Measurements from ENCODE around the gene COL11A2.

The COL11A2 gene

GRCh38 chr6:33171880-33172687 is 20.2 kb downstream of the COL11A2 start:
- no peak for DNase-seq (ENCODE audit: low read depth, low spot score)

DNA sequence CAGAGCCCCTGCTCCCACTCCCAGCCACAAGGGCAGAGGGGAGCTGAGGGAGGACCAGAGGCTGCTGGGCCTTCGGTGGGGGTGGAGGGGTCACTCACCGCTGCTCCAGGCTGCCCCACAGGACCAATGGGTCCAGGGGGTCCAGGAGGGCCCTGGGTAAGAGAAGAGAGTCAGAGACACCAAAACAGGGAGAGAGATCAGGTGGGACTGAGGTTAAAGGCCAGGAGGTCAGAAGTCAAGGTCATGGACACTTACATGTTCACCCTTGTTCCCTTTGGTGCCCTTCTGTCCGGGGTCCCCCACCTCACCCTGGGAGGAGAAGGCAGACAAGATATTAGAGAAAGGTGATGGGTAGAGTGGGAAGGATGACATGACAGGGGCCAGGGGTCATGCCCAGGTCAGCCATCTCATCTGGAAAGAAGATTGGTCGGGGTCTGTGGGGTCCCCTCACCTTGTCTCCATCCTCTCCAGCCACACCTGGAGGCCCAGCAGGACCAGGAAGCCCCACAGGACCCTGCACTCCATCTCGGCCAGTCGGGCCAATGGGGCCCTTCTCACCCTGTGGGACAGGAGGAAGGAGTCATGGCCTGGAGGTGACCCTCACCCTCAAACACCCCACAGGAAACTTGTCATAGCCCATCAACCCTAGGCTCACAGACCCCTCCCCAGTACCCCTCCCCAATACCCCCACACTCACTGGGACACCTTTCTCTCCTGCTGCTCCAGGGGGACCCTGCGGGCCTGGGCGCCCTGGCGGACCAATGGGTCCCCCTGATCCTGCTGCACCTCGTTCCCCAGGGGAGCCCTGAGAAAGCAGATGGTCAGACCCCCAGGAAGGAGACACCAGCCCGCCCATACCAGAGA is 21.0 kb downstream of the COL11A2 start:
- no peak for DNase-seq (ENCODE audit: low read depth, low spot score)

- DNase-seq (ENCODE audit: low read depth, low spot score), result no peak
These were observed 21.9 kb downstream of the COL11A2 start for GRCh38 chr6:33170176-33171015.

DNA sequence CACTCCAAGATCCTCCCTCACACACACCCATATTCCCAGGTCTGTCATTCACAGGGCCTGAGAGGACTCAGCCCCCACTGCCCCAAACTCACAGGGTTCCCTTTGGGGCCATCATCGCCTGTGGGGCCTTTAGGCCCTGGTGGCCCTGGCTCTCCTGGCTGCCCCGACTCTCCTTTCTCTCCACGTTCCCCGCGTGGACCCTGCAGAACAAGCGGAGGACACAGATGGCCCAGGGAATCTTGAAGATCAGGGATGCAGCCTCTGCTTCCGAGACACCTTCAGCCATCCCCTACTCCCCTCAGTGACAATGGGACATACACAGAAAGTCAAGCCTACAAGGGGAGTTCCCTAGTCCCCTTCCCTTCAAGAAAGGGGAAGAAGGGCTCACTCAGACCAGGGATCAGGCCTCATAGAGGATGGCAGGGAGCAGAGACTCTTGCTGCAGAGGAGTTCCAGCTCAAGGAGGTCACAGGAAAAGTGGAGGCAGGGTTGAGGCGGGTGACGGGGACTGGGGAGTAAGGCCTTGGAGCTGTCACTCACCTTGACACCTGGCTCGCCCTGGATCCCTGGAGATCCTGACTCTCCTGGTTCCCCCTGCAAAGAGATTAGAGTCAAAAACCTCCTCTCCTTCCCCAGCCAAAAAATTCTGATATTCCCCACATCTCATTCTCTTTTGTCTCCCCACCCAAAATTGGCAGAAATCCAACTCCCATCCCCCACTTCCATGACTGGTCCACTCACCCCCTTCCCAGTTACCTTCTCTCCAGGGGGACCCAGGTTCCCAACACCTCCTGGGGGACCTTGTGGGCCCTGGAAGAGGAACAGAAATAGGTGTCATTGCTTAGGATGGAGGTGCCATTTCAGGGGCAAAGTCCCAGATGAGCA is 22.7 kb downstream of the COL11A2 start:
- DNase-seq (ENCODE audit: low read depth, low spot score), result no peak

DNA sequence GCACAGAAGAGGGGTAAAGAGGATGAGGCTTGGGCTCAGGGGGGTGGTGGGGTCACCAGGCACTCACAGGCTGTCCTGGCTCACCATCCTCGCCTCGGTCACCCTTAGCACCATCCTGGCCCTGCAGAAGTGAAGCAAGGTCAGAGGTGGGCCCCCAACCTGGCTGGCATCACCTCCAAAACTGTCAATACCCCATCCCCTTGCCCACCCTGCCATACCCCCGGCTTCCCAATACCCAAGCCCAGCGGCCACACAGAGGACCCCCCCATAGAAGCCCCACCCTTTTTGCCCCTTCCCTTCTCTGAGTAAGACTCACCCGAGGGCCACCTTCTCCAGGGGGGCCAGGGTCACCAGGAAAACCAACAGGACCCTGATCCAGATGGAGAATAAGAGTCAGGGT is 23.6 kb downstream of the COL11A2 start:
- DNase-seq (ENCODE audit: low read depth, low spot score), result no peak

DNA sequence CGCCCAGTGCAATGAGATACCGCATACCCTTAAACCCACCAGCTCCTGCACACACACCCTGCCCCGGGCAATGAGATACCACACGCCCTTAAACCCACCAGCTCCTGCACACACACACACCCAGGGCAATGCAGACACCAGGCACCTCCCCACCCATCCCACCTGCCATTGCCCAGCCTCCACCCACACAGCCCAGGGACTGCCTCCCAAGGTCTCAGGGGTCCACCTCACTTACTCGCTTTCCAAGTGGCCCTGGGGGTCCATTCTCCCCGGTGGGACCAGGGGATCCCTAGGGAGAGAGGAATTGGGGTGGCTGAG is 24.0 kb downstream of the COL11A2 start:
- DNase-seq (ENCODE audit: low read depth, low spot score), result no peak

DNA sequence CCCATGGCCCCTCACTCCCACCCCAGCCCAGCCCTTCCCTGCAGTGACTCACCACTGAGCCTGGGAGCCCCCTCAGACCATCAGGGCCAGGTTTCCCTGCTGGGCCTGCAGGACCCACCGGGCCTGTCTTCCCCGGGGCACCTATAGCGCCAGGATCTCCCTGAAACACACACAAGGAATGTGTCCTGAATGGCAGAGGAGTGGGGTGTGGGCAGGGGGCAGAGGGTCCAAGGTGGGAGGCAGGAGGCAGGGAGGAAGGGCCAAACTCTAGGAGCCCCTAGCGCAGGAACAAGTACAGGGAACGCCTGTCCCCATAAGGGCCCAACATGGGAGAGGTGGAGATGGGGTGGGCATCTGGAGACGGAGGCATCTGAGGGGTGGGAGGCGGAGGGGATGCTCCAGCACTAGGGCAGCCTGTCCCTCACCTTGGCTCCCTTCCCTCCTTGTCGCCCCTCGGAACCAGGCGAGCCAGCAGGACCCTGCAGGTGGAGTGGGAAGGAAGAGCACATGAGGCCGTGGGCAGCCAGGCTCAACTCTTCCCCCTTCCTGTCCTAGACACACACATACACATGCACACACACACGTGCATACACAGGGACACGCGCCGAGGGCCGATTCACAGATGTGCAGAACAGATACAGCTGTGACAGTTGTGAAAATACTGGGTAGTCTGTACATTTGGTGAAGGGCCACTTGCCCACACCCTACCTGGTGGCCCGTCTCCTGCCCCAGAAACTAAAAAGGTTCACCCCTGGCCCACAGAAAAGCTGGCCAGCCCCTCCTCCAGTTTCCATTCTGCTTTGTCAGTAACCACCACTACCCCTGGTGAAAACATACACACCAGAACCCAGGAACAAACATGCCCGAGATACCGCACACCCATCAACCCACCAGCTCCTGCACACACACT is 24.6 kb downstream of the COL11A2 start:
- no peak for DNase-seq (ENCODE audit: low read depth, low spot score)

DNA sequence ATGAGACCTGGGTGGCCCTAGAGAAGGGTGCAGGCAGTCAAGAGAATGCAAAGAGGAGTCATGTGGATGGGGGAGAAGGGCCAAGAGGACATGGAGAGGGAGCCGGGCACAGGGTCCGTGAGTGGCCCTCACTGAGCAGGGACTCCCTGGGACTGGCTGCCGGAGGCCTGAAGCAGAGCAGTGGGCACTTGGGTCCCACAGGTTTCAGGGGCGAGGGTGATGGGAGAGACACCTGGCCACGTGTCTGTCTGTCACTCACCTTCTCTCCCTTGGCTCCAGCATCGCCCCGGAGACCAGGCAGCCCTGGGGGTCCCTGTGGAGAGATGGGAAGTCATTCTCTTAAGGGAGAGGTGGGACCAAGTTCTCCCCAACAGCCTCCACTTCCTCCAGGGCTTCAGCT is 25.5 kb downstream of the COL11A2 start:
- no peak for DNase-seq (ENCODE audit: low read depth, low spot score)

DNA sequence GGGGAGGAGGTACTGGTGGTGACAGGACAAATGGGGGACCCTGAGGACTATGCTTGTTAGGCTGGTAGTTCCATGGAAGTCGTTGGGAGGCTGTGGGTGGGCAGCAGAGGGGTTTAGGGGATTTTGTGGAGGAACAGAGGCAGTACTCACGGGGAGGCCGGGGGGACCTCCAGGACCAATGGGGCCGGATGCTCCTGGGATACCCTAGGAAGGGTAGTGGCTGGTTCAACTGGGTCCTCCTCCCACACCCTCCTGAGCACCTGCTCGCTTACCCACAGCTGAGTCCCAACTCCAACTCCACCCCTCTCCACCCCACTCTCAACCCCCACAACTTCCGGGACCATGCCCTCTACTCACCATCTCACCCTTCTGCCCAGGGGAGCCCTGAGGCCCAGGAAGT is 25.9 kb downstream of the COL11A2 start:
- no peak for DNase-seq (ENCODE audit: low read depth, low spot score)

DNA sequence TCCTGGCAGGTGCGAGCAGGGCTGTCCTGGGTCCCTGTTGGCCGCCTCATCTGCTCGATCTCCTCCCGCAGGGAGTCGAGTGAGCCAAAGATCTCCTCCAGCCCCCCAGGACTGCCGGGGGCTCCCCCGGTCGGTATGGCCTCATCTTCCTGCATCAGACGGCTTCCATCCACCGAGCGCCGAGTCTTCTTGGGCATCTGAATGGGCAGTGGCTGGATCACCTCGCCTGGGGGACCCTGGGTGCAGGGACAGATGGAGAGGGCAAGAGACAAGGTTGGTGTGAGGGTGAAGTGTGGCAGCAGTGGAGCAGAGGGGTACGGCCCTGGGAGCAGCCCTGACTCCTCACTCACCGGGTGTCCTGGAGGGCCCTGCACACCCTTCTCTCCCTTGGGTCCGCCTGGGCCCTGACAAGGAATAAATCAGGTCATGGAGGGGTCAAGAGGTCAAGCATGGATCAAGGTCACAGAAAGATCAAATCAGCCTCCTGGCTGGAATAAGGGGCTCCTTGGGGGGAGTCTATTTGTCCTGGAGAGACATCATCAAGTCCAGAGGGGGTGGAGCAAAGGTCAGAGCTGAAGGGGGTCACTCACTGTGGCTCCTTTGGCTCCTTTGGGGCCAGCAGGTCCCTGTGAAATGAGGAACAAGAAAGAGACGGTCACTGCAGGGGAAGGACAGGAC is 26.5 kb downstream of the COL11A2 start:
- DNase-seq (ENCODE audit: low read depth, low spot score), result no peak

DNA sequence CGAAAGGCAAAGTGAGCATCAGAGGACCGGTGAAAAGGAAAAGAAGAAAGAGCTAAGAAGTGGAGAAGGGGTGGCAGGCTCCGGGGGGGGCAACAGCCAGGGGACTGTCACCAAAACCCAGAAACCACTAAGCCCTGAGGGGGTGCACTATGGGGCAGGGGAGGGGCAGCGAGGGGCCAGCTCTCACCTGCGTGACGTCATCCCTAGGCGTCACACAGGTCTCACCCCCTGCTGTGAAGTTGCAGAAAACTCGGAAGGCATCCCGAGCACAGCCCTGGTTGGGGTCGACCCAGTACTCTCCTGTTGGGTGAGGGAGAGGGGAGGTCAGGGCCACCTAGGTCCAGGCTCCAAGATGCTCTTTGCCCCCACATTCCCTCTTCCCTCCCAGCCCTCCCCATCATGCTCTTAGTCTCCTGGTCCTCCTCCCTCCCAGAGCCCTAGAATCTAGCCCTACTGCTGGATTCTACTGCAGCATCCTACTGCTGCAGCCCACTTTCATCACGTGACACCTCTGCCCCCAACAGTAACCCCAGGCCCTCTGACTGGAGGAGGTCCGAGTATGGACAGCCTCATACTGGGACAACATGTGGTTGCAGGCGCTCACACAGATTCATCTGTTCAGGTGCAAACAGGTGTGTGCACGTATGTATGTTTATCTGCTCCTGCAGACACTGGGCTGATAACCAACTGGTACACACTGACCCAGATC is 27.4 kb downstream of the COL11A2 start:
- no peak for DNase-seq (ENCODE audit: low read depth, low spot score)

DNA sequence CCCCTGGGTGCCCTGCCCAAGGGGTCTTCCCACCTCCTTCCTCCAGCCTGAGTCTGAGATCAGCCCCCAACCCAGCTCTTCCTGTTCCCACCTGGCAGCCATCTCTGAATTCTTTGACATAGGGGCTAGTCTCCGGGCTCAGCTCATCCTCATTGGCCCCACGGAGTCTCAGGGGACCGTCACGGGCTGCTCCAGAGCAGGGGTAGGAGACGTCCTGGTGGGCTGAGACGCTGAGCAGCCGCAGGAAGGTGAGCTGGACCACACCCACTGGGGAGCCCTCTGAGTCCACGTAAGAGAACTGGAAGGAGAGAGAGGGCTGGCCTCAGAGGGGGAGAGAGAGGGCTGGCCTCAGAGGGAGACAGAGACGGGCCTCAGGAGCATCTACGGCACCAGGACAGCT is 28.1 kb downstream of the COL11A2 start:
- DNase-seq (ENCODE audit: low read depth, low spot score), result no peak

DNA sequence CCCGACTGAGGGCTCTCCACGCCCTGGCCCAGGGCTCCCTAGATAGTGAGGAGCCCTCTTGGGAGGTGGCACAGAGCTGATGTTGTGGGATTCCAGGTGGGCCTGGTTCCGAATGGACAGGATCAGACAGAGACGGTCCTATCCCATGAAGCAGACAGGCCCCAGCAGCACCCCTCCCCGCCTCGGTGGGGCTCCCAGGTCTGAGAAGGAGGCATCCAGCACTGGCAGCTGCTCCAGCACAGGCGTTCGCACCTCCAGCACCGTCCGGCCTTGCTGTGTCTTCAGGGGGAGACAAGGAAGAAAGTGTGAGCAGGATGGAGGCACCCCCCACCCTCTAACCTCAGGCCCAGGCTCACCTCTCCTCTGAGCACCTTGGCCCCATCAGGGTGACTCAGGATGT is 28.7 kb downstream of the COL11A2 start:
- no peak for DNase-seq (ENCODE audit: low read depth, low spot score)

GRCh38 chr6:33161354-33162331 is 30.6 kb downstream of the COL11A2 start:
- no peak for DNase-seq (ENCODE audit: low read depth, low spot score)

DNA sequence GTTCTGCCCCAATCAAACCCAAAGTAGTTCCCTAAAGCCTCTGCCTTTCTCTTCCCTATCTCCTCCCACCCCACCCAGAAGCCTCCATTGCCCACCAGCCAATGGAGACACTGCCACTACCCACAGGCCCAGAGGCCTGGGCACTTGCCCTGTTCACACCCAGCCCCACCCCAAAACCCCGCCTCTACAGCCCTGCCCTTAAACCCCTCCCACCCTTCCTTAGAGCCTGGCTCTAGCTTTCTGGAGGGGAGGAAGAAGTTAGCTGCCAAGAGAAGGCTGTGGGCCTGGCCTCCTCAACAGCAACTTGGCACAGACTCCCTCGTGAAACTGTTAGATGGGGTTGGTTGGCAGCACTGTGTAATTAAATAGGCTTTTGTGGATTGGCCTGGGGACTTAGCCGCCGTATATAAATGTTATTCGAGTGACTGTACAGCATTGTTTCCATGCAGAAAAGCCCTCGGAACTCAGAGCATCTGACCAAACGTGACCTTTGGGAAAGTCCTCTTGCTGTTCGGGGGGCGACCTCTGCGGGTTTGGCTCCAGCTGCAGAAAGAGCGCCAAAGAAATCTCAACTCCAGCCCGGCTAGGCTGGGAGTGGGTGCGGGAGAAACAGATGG is 31.4 kb downstream of the COL11A2 start:
- DNase-seq (ENCODE audit: low read depth, low spot score), result no peak

DNA sequence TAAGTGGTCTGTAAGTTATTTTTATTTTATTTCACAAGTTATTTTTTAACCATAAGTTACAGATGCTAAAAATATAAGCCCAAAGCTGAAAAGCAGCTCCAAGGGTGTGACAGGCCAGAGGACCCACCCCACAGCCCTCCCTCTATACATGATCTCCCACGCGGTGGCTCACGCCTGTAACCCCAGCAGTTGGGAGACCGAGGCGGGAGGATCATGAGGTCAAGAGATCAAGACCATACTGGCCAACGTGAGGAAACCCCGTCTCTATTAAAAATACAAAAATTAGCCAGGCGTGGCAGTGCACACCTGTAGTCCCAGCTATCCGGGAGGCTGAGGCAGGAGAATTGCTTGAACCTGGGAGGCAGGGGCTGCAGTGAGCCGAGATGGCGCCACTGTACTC is 32.2 kb downstream of the COL11A2 start:
- no peak for DNase-seq (ENCODE audit: low read depth, low spot score)

DNA sequence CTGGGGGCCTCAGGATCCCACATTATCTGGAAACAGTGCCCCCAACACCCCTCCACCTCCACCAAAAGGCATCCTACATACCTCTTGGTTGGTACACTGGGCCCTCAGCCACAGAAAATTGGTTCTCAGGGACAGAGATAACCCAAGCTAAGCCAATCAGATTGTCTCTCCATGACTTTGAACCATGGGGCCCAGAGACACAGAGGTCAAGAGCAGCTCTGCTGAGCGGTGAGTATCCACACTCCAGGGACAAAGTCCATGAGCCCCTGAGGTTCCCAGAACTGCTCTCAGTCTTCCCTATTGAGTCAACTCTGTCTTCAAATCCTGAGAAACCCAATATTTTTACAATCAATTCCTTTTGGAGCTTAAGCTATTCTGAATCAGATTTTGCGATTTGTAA is 35.3 kb downstream of the COL11A2 start:
- DNase-seq (ENCODE audit: low read depth, low spot score), result no peak
